Measurements from ENCODE around the gene CDH22. TPM values are rescaled to one million over a fixed set of nuclear protein-coding genes. Genes with fewer than 3 reads are reported as not detected.
A peak's percentile ranks its signal among the peaks of the same experiment; 100 is the strongest.

CDH22 gene
- polyA plus RNA-seq, 1 donor from 2014 or later: 2.1 TPM

DNA sequence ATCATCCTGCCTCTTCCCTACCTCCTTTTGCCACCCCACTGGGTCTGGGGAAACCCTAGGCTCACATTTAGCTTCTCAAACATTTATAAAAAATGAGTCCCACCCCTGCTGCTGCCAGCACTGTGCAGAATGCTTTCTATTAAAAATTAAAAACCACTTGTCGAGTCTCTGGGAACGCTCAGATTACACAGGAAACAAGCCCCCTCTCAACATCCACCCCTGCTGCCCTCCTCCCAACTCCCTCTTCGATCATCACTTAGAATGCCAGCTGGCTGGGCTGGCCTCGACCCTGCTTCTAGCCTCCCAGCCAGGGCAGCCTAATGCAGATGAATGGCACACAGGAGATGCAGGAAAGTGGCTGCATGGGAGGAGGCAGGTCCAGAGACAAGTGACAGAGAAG lies 75.8 kb downstream of the CDH22 start:
- no peaks in the 10 kb centered on the region for H3K9me3 ChIP-seq (ENCODE audit: low read length)
- no peak overlapping the region for H3K4me2 ChIP-seq (ENCODE audit: low read length)
- no peaks in the 10 kb centered on the region for H4K20me1 ChIP-seq (ENCODE audit: insufficient read depth)
- no peaks in the 10 kb centered on the region for H3K79me2 ChIP-seq (replicated peaks; ENCODE audit: insufficient read depth, low read length)
- no peak overlapping the region for H3K9ac ChIP-seq (ENCODE audit: low read length)
- H3K27me3 ChIP-seq (ENCODE audit: insufficient read depth, low read depth, low read length): no peaks in the 10 kb centered on the region
- no peak overlapping the region for H3K27ac ChIP-seq (ENCODE audit: low read length)
- H2AFZ ChIP-seq (ENCODE audit: low read depth, low read length): no peak overlapping the region
- H3K4me3 ChIP-seq (ENCODE audit: low read length): no peak overlapping the region
- TF ChIP-seq, protein P1, sequence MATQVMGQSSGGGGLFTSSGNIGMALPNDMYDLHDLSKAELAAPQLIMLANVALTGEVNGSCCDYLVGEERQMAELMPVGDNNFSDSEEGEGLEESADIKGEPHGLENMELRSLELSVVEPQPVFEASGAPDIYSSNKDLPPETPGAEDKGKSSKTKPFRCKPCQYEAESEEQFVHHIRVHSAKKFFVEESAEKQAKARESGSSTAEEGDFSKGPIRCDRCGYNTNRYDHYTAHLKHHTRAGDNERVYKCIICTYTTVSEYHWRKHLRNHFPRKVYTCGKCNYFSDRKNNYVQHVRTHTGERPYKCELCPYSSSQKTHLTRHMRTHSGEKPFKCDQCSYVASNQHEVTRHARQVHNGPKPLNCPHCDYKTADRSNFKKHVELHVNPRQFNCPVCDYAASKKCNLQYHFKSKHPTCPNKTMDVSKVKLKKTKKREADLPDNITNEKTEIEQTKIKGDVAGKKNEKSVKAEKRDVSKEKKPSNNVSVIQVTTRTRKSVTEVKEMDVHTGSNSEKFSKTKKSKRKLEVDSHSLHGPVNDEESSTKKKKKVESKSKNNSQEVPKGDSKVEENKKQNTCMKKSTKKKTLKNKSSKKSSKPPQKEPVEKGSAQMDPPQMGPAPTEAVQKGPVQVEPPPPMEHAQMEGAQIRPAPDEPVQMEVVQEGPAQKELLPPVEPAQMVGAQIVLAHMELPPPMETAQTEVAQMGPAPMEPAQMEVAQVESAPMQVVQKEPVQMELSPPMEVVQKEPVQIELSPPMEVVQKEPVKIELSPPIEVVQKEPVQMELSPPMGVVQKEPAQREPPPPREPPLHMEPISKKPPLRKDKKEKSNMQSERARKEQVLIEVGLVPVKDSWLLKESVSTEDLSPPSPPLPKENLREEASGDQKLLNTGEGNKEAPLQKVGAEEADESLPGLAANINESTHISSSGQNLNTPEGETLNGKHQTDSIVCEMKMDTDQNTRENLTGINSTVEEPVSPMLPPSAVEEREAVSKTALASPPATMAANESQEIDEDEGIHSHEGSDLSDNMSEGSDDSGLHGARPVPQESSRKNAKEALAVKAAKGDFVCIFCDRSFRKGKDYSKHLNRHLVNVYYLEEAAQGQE (IDR thresholded peaks at IDR 0.05; ENCODE audit: borderline replicate concordance): no peak
- no peak for TF ChIP-seq POLR2AphosphoS5 (IDR thresholded peaks at IDR 0.05)
- TF ChIP-seq, protein P2, sequence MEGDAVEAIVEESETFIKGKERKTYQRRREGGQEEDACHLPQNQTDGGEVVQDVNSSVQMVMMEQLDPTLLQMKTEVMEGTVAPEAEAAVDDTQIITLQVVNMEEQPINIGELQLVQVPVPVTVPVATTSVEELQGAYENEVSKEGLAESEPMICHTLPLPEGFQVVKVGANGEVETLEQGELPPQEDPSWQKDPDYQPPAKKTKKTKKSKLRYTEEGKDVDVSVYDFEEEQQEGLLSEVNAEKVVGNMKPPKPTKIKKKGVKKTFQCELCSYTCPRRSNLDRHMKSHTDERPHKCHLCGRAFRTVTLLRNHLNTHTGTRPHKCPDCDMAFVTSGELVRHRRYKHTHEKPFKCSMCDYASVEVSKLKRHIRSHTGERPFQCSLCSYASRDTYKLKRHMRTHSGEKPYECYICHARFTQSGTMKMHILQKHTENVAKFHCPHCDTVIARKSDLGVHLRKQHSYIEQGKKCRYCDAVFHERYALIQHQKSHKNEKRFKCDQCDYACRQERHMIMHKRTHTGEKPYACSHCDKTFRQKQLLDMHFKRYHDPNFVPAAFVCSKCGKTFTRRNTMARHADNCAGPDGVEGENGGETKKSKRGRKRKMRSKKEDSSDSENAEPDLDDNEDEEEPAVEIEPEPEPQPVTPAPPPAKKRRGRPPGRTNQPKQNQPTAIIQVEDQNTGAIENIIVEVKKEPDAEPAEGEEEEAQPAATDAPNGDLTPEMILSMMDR (IDR thresholded peaks at IDR 0.05; ENCODE audit: poor library complexity, severe bottlenecking): no peak
- TF ChIP-seq MXI1 (conservative IDR thresholded peaks at IDR 0.05; ENCODE audit: poor library complexity, severe bottlenecking): no peak
- TF ChIP-seq EP300 (conservative IDR thresholded peaks at IDR 0.05; ENCODE audit: poor library complexity, severe bottlenecking): no peak
- TF ChIP-seq RAD21 (conservative IDR thresholded peaks at IDR 0.05): no peak
- TF ChIP-seq SMC3 (conservative IDR thresholded peaks at IDR 0.05; ENCODE audit: poor library complexity): no peak
- no peaks in the 10 kb centered on the region for H3K36me3 ChIP-seq (ENCODE audit: insufficient read depth, low read length)
- no peaks in the 10 kb centered on the region for H3F3A ChIP-seq (ENCODE audit: insufficient read depth, low read length, poor library complexity, severe bottlenecking)
- no peaks in the 10 kb centered on the region for H3K9me2 ChIP-seq (ENCODE audit: insufficient read depth, low read length)

DNA sequence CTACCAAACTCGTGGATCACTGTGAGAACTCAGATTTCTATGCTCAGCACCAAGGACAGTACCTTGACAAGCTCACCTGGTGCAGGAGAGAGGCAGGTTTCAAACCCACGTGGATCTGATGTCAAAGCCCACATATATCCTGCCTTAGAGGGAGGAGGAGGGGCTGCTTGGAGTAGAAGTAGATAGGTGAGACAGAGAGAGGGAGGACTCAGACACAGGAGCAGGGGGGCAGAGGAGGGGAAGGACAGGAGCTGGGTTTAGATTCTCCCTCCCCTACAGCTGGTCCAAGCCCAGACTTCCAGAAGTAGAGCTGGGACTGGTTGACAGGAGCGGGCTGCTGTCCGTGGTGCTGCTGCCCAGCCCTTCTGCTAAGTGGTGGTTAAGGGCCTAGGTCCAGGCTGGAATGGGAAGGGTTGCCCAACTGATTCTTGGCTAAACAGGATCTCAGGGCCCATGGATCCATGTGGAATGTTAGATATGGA lies 77.5 kb downstream of the CDH22 start:
- TF ChIP-seq MXI1 (conservative IDR thresholded peaks at IDR 0.05; ENCODE audit: poor library complexity, severe bottlenecking): no peak
- TF ChIP-seq POLR2AphosphoS5 (IDR thresholded peaks at IDR 0.05): no peak
- no peak for TF ChIP-seq TAF1 (IDR thresholded peaks at IDR 0.05; ENCODE audit: low read depth)
- no peak for TF ChIP-seq RAD21 (conservative IDR thresholded peaks at IDR 0.05)
- TF ChIP-seq SMC3 (conservative IDR thresholded peaks at IDR 0.05; ENCODE audit: poor library complexity): no peak
- TF ChIP-seq EZH2 (IDR thresholded peaks at IDR 0.05; ENCODE audit: borderline replicate concordance, insufficient read depth, low read length, poor library complexity, severe bottlenecking): no peak
- no peak for TF ChIP-seq EP300 (conservative IDR thresholded peaks at IDR 0.05; ENCODE audit: poor library complexity, severe bottlenecking)
- TF ChIP-seq, protein P1 (IDR thresholded peaks at IDR 0.05; ENCODE audit: borderline replicate concordance): peak; percentile 68
- TF ChIP-seq, protein P2 (IDR thresholded peaks at IDR 0.05; ENCODE audit: poor library complexity, severe bottlenecking): no peak
- Histone ChIP-seq H3F3A (ENCODE audit: insufficient read depth, low read length, poor library complexity, severe bottlenecking) (no peaks in the 10 kb centered on the region), H3K36me3 (ENCODE audit: insufficient read depth, low read length) (no peaks in the 10 kb centered on the region), H3K4me2 (ENCODE audit: low read length) (no peak overlapping the region), H3K9ac (ENCODE audit: low read length) (no peak overlapping the region), H3K79me2 (replicated peaks; ENCODE audit: insufficient read depth, low read length) (no peaks in the 10 kb centered on the region), H3K27ac (ENCODE audit: low read length) (no peak overlapping the region), H4K20me1 (ENCODE audit: insufficient read depth) (no peaks in the 10 kb centered on the region), H3K27me3 (ENCODE audit: insufficient read depth, low read depth, low read length) (no peaks in the 10 kb centered on the region), H3K4me3 (ENCODE audit: low read length) (no peak overlapping the region), H3K9me3 (ENCODE audit: low read length) (no peaks in the 10 kb centered on the region), H2AFZ (ENCODE audit: low read depth, low read length) (no peak overlapping the region), H3K9me2 (ENCODE audit: insufficient read depth, low read length) (no peaks in the 10 kb centered on the region)

Measured in neural cell (in vitro differentiated cells).